Endothelial cell of coronary artery (primary cell): ENCODE data around the gene YTHDC1. TPM values are rescaled to one million over a fixed set of nuclear protein-coding genes. Genes with fewer than 3 reads are reported as not detected.

Source experiments
- total RNA-seq: library from RNA; depleted of rRNA; stranded (reverse); fragments of >200 nt; gene quantifications from 2 replicates; pipeline ENCODE4 v1.2.3, GENCODE V29; 2014

YTHDC1 gene
- 35.7 and 51.9 TPM in 2 replicates for total RNA-seq

DNA sequence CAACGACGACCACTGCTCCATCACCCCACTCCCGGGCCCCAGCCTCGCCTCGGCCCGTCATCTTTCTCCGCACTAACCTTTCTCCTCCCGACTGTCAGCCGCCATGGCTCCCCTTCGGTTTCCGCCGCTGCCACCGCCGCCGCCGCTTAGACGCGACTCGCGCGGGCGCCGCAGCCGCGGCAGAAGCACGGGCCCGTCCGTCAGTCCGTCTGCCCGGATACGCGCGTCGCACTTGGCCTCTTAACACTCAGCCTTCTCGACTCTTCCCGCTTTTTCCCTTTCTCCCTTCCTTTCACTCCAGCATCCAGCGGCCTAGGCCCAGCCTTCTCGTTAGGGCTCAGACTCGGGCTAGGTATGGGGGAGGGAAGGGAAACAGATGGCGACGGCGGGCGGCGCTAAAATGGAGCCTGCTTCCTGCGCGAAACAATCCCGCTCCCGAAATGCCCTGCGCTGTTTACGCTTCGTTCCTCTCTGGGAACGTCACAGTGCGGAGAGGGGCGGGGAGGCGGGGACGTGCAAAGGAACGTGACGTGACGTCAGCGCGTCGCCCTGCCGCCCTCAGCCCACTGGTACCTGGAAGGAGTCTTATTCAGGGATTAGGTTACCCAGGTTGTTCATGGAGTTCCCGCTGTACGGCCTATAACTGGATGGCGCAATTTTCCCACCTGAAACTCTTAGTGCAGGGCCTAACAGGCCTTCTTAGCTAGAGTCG, at the start of gene YTHDC1:
Gene YTHDC1, minus strand, starts transcription at position 442 of the 712 bp plus-strand sequence. Its CDS starts 337 bp downstream, at position 105.

Other genes with a start within 250 kb of the YTHDC1 start
- gene TMPRSS11F, start 220.2 kb downstream of the YTHDC1 start, total RNA-seq: not detected in 2 replicates
- gene TMPRSS11B, start 104.4 kb downstream of the YTHDC1 start, total RNA-seq: not detected in 2 replicates
- not detected in 2 replicates for gene TMPRSS11E, start 97.4 kb upstream of the YTHDC1 start, total RNA-seq
- not detected in 2 replicates for gene UGT2B17, start 226.2 kb upstream of the YTHDC1 start, total RNA-seq